GM12878 (cell line): Measurements from ENCODE around the gene ENDOG. TPM values are rescaled to one million over a fixed set of nuclear protein-coding genes. Genes with fewer than 3 reads are reported as not detected.

Experiments used
- ATAC-seq: fragments of 200-7000 bp; cut with Tn5 transposase; 3 replicates; pipeline ENCODE4 v1.9.1; 2020; ENCODE audit warnings: mild to moderate bottlenecking, moderate library complexity
- BruUV-seq: library from RNA; stranded (reverse); fragments of 400-500 nt; replicated peaks from 2 replicates; lab custom pipeline; 2021; lab: Mats Ljungman, UMichigan
- CTCF ChIA-PET: fragments of 300-600 bp; sonication (Branson Sonifier 250); formaldehyde crosslinking; extraction: SDS; loops from one replicate; lab custom pipeline; 2021; ENCODE audit warnings: inconsistent platforms; lab: Yijun Ruan, JAX
- POLR2A ChIA-PET: fragments of 350-600 bp; formaldehyde crosslinking; extraction: SDS; loops from one replicate; lab custom pipeline; 2021; ENCODE audit warnings: inconsistent platforms; lab: Charles Lee
- RAD21 ChIA-PET: fragments of 300-600 bp; sonication (Branson Sonifier 250); formaldehyde crosslinking; loops from one replicate; lab custom pipeline; 2023; ENCODE audit warnings: antibody characterized with exemption; ENCODE audit not compliant: unreplicated experiment; lab: Charles Lee
- SMC1A ChIA-PET: fragments of 300-600 bp; sonication (Branson Sonifier 250); formaldehyde crosslinking; loops from one replicate; lab custom pipeline; 2023; ENCODE audit not compliant: unreplicated experiment, uncharacterized antibody; lab: Charles Lee
- DNase-seq: peaks from one replicate; pipeline ENCODE4 v3.0.0-alpha.2; 2011; ENCODE audit warnings: low read depth, low spot score
- FAIRE-seq: peaks from 3 replicates; lab custom pipeline; 2011; peaks lifted over from hg19 to GRCh38; lab: Jason Lieb, UNC
- H2AFZ ChIP-seq: 2 replicates; pipeline ENCODE4 v1.6.0; 2011; ENCODE audit warnings: low read depth, low read length, control low read depth; ENCODE audit not compliant: control insufficient read depth
- H3K27ac ChIP-seq: 2 replicates; pipeline ENCODE4 v1.5.1; 2011; ENCODE audit warnings: control low read depth; ENCODE audit not compliant: control insufficient read depth, insufficient read depth
- H3K27me3 ChIP-seq, 2 experiments: replicated peaks in 1 of 2; 2 replicates each; pipeline versions ENCODE4 v1.6.0 to v1.6.1; 2011; ENCODE audit warnings: low read length in 1 of 2; ENCODE audit not compliant: control insufficient read depth in 2 of 2, insufficient read depth in 2 of 2
- H3K36me3 ChIP-seq, 2 experiments: 2 replicates each; pipeline ENCODE4 v1.5.1; 2011; ENCODE audit warnings: low read length in 1 of 2; ENCODE audit not compliant: control insufficient read depth in 2 of 2, insufficient read depth in 2 of 2
- H3K4me1 ChIP-seq: 2 replicates; pipeline ENCODE4 v1.6.1; 2011; ENCODE audit warnings: mild to moderate bottlenecking, low read length, moderate library complexity, mixed read lengths; ENCODE audit not compliant: control insufficient read depth, insufficient read depth
- H3K4me2 ChIP-seq: 2 replicates; pipeline ENCODE4 v1.6.0; 2011; ENCODE audit warnings: control low read depth; ENCODE audit not compliant: control insufficient read depth, insufficient read depth
- H3K4me3 ChIP-seq: fragments of 200-600 bp; sonication (generic); 2 replicates; pipeline ENCODE4 v1.5.1; 2016
- H3K79me2 ChIP-seq: 2 replicates; pipeline ENCODE4 v1.6.0; 2011; ENCODE audit warnings: low read length; ENCODE audit not compliant: control insufficient read depth, insufficient read depth
- H3K9ac ChIP-seq: 2 replicates; pipeline ENCODE4 v1.8.0; 2011; ENCODE audit warnings: low read length, control low read depth, mixed read lengths; ENCODE audit not compliant: control insufficient read depth, insufficient read depth
- H3K9me3 ChIP-seq: replicated peaks from 3 replicates; pipeline ENCODE4 v1.5.1; 2011; ENCODE audit warnings: mild to moderate bottlenecking, low read length; ENCODE audit not compliant: control insufficient read depth, insufficient read depth
- H4K20me1 ChIP-seq: 2 replicates; pipeline ENCODE4 v1.6.0; 2011; ENCODE audit not compliant: control insufficient read depth, insufficient read depth
- ATF7 ChIP-seq: fragments of 450-650 bp; IDR thresholded peaks from 2 replicates; pipeline ENCODE4 v1.6.1; 2016; ENCODE audit warnings: low read depth, mild to moderate bottlenecking
- ESRRA ChIP-seq: IDR thresholded peaks from 2 replicates; pipeline ENCODE4 v1.6.1; 2012; ENCODE audit warnings: mild to moderate bottlenecking, low read length, improper control_type of control experiment
- JUNB ChIP-seq: IDR thresholded peaks from 2 replicates; pipeline ENCODE4 v1.6.1; 2016; ENCODE audit warnings: antibody characterized with exemption, mild to moderate bottlenecking
- POLR2AphosphoS2 ChIP-seq: IDR thresholded peaks from 2 replicates; pipeline ENCODE4 v1.6.1; 2011; ENCODE audit warnings: low read depth, mild to moderate bottlenecking, low read length, improper control_type of control experiment, moderate library complexity
- WRNIP1 ChIP-seq: IDR thresholded peaks from 2 replicates; pipeline ENCODE4 v1.6.1; 2011; ENCODE audit warnings: low read depth, low read length, improper control_type of control experiment, borderline replicate concordance
- WGBS: methylation state at CpG from one replicate; pipeline ENCODE4 v1.1.6; 2016; ENCODE audit warnings: low lambda C conversion rate; ENCODE audit not compliant: insufficient replicate concordance, insufficient coverage; ENCODE audit errors: missing lambda C conversion rate; 5-methylcytosine and 5-hydroxymethylcytosine counted together
- in situ Hi-C: fragments of 300-500 bp; cut with MboI; formaldehyde crosslinking; loops from 9 replicates; pipeline ENCODE4 v1.14.3; 2018; ENCODE audit warnings: mixed read lengths
- intact Hi-C: fragments of 100-400 bp; cut with micrococcal nuclease; formaldehyde crosslinking; loops from one replicate; pipeline ENCODE4 v1.14.2; 2022; ENCODE audit not compliant: unreplicated experiment
- polyA plus RNA-seq, 11 experiments: library from polyadenylated mRNA; depleted of rRNA in 4 of 11; unstranded in 6 of 11; stranded (reverse) in 5 of 11; fragments of >200 nt; fragmentation: Nextera tagmentation in 4 of 11; fragmentation: Illumina TruSeq in 1 of 11; extraction: Ambion mirVana in 4 of 11; extraction: Trizol in 1 of 11; gene quantifications; 1 replicate in 1 of 11; 2 replicates in 10 of 11; pipeline versions ENCODE4 v1.2.1 to v1.2.3, GENCODE V29; 2011 to 2016; ENCODE audit warnings: inconsistent platforms in 2 of 11, missing spikeins in 2 of 11, low read depth in 1 of 11
- total RNA-seq, 4 experiments: library from RNA; depleted of rRNA in 3 of 4; stranded (reverse); fragments of >200 nt in 3 of 4; fragmentation: Illumina TruSeq in 1 of 4; extraction: Trizol in 1 of 4; gene quantifications; 2 replicates each; pipeline versions ENCODE4 v1.2.1 to v1.2.3, GENCODE V29; 2013 to 2021
- TF ChIP-seq, protein P1 (sequence below): fragments of 450-650 bp; formaldehyde crosslinking; IDR thresholded peaks from 2 replicates; pipeline ENCODE4 v1.4.0; 2022; ENCODE audit warnings: mild to moderate bottlenecking, moderate library complexity

Gene ENDOG
- total and polyA plus RNA-seq, 10 of the 15 experiments (the other 5 are each of a cell fraction or from before 2014, with no cell fraction given) = 0.84 to 29.2 (median 9.0) TPM

DNA sequence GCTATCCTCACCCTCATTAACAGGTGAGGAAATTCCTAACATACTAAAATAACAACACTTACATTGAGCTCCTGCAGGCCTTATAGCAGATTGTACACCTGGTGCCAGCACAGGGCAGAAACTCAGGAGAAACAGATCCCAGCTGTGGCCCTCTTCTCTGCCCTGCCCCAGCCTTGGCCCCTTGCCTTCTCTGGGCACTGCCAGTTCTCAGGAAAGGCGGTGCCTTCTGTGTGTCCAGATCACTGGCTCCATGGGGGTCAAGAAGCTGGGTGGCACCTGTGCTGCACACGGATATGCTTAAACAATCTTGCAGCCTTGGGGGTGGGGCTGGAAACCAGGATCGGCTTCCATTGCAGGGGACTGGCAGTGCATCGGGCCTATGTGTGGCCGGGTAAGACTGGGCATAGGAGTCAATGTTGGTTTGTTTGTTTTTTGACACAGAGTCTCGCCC is 44.1 kb downstream of the ENDOG start:
- FAIRE-seq (no peak), DNase-seq (no peak), ATAC-seq (no peak)
- ChIA-PET CTCF (interaction anchor here (1.1 to 13.1 kb wide), 7 partner anchors 15 to 160 kb away, joined by 4 to 158 read pairs (median 7); partner anchors contain the start of genes ENDOG and PKN3), SMC1A (interaction anchor here (0.7 to 6.3 kb wide), 3 partner anchors 8 to 66 kb away, joined by 3 to 53 read pairs (median 3); no protein-coding TSS in a partner anchor), RAD21 (interaction anchor here (0.8 to 3.0 kb wide), 3 partner anchors 15 to 66 kb away, joined by 4 to 23 read pairs (median 10); no protein-coding TSS in a partner anchor), POLR2A (interaction anchor here (0.5 to 0.9 kb wide), 2 partner anchors 66 to 433 kb away, joined by 3 read pairs; no protein-coding TSS in a partner anchor)
- Histone ChIP-seq H3K36me3 (no peaks in the 10 kb centered on the region; a peak in 1 of 4 replicates), H2AFZ (no peak overlapping the region), H3K4me2 (no peak overlapping the region), H3K9ac (no peak overlapping the region), H3K79me2 (no peaks in the 10 kb centered on the region), H3K9me3 (no peaks in the 10 kb centered on the region), H3K4me3 (no peak overlapping the region), H4K20me1 (no peaks in the 10 kb centered on the region), H3K4me1 (no peaks in the 10 kb centered on the region), H3K27ac (no peak overlapping the region), H3K27me3 (no peaks in the 10 kb centered on the region)
- intact Hi-C loops (no loop called here), in situ Hi-C loops (loop anchor here (5.0 kb wide), 1 partner anchor 65 kb away; no protein-coding TSS in a partner anchor)
- 98% methylated on average over 6 of the region's 6 CpGs for WGBS
- no TSS peak for BruUV-seq
- TF ChIP-seq WRNIP1 (no peak), POLR2AphosphoS2 (no peak), ATF7 (no peak), JUNB (no peak), ESRRA (no peak)
- TF ChIP-seq, protein P1, sequence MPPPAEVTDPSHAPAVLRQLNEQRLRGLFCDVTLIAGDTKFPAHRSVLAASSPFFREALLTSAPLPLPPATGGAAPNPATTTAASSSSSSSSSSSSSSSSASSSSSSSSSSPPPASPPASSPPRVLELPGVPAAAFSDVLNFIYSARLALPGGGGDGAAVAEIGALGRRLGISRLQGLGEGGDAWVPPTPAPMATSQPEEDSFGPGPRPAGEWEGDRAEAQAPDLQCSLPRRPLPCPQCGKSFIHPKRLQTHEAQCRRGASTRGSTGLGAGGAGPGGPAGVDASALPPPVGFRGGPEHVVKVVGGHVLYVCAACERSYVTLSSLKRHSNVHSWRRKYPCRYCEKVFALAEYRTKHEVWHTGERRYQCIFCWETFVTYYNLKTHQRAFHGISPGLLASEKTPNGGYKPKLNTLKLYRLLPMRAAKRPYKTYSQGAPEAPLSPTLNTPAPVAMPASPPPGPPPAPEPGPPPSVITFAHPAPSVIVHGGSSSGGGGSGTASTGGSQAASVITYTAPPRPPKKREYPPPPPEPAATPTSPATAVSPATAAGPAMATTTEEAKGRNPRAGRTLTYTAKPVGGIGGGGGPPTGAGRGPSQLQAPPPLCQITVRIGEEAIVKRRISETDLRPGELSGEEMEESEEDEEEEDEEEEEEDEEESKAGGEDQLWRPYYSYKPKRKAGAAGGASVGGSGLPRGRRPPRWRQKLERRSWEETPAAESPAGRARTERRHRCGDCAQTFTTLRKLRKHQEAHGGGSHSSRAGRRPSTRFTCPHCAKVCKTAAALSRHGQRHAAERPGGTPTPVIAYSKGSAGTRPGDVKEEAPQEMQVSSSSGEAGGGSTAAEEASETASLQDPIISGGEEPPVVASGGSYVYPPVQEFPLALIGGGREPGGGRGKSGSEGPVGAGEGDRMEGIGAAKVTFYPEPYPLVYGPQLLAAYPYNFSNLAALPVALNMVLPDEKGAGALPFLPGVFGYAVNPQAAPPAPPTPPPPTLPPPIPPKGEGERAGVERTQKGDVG (CRISPR knock-in tag) = no peak
